ENCODE measurements around the gene COL23A1. TPM values are rescaled to one million over a fixed set of nuclear protein-coding genes. Genes with fewer than 3 reads are reported as not detected.

Gene COL23A1
- total and polyA plus RNA-seq, 3 experiments from 2014 or later = 0.20 to 0.28 TPM; not detected in 1

DNA sequence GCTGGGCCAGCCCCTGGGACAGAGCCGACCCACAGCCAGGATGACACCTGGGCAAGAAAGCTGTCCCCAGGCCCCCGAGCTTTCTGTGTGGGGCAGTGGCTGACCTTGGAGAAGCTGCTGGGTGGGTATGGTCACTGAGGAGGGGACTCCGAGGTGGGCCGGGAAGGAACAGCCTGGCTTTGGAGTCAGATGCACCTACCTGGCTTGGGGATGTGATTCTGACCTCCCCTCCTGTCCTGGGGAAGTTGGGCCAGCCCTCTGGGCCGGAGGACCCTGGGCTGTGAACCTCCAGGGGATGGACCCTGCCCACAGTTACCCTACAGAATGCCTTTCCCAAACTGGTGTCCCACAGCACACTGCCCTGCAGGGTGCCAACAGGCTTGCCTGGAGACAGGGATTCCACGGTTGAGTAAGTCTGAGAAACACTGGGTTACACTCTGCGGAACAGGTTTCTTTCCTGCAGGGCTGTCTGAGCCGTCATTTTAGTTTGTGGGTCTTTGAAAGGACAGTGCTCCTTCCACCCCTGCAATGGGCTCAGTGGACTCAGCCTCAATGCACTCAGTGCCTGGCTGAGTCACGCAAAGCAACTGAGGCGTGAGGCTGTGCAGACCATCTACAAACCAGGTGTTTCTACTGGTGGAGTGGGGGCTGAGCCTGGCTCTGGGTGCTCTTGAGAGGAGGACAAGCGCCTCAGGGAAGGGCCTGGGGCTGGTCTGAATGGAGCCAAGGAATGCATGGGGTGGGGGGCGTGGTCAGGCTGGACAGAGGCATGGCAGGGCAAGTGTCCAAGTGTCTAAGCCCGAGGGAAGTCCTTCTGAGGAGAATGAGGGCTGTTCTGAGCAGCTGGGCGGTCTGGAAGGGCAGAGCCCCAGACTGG lies 316.3 kb downstream of the COL23A1 start:
- Mint-ChIP-seq H3K4me1 (no peaks in the 10 kb centered on the region), H3K27me3 (peaks cover 3 to 5% of the 10 kb centered on the region in 2 donors), H3K9me3 (peaks cover 0 to 3% (median 0%) of the 10 kb centered on the region in 5 donors), H3K4me3 (no peak overlapping the region), H3K27ac (peak overlapping the region in 1 of 8 donors; percentile 54), H3K36me3 (no peaks in the 10 kb centered on the region)
- ChIA-PET CTCF (interaction anchor here (0.8 to 1.1 kb wide), 2 partner anchors 10 kb away, joined by 3 read pairs; no protein-coding TSS in a partner anchor), POLR2A (no interaction called here)
- H3K9me3 ChIP-seq (ENCODE audit: low read length) = no peaks in the 10 kb centered on the region
- no peak overlapping the region for H3K4me3 ChIP-seq (ENCODE audit: low read length)
- no peak for DNase-seq
- H3K4me1 ChIP-seq (ENCODE audit: insufficient read depth, low read length) = no peaks in the 10 kb centered on the region
- H3K27ac ChIP-seq (ENCODE audit: low read depth, low read length) = no peak overlapping the region
- no peaks in the 10 kb centered on the region for H3K36me3 ChIP-seq (ENCODE audit: insufficient read depth, low read length)
- no peaks in the 10 kb centered on the region for H3K27me3 ChIP-seq (ENCODE audit: insufficient read depth, low read length, poor library complexity, severe bottlenecking)

DNA sequence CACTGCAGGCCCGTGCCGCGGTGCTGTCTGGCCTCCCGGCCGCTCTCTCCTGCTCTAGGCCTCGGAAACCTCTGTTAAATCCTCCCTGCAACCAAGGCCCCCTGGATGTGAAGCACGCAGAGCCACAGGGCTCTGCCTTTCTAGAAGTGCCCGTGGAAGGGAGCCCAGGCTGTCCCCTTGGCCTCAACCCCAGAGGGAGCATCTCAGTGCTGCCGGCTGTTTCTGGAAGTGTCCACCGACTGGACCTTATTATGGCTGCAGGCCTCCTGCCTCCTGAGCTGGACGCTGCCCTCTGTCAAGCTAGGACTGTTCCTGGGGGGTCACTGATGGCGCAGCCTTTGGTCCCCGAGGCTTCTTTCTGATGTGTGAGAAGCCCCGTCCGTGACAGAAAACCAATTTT lies 317.2 kb downstream of the COL23A1 start:
- Mint-ChIP-seq H3K27me3 (peaks cover 3 to 4% of the 10 kb centered on the region in 2 donors), H3K27ac (no peak overlapping the region), H3K4me1 (no peaks in the 10 kb centered on the region), H3K9me3 (peaks cover 0 to 3% (median 0%) of the 10 kb centered on the region in 5 donors), H3K36me3 (no peaks in the 10 kb centered on the region), H3K4me3 (no peak overlapping the region)
- Histone ChIP-seq H3K36me3 (ENCODE audit: insufficient read depth, low read length) (no peaks in the 10 kb centered on the region), H3K4me1 (ENCODE audit: insufficient read depth, low read length) (no peaks in the 10 kb centered on the region), H3K4me3 (ENCODE audit: low read length) (no peak overlapping the region), H3K9me3 (ENCODE audit: low read length) (no peaks in the 10 kb centered on the region), H3K27me3 (ENCODE audit: insufficient read depth, low read length, poor library complexity, severe bottlenecking) (no peaks in the 10 kb centered on the region), H3K27ac (ENCODE audit: low read depth, low read length) (no peak overlapping the region)
- DNase-seq = no peak
- POLR2A ChIA-PET = no interaction called here
- CTCF ChIA-PET = interaction anchor here (0.8 to 1.1 kb wide), 2 partner anchors 10 to 11 kb away, joined by 3 read pairs; no protein-coding TSS in a partner anchor

GRCh38 chr5:178272591-178272990 lies 317.6 kb downstream of the COL23A1 start:
- no peak overlapping the region for H3K27ac ChIP-seq (ENCODE audit: low read depth, low read length)
- Mint-ChIP-seq H3K9me3 (peaks cover 0 to 3% (median 0%) of the 10 kb centered on the region in 5 donors), H3K4me3 (no peak overlapping the region), H3K36me3 (no peaks in the 10 kb centered on the region), H3K4me1 (no peaks in the 10 kb centered on the region), H3K27ac (no peak overlapping the region), H3K27me3 (peaks cover 1 to 3% of the 10 kb centered on the region in 2 donors)
- CTCF ChIA-PET = interaction anchor here (1.1 kb wide), 1 partner anchor 11 kb away, joined by 3 read pairs; no protein-coding TSS in a partner anchor
- no peaks in the 10 kb centered on the region for H3K9me3 ChIP-seq (ENCODE audit: low read length)
- no peak for DNase-seq
- no peaks in the 10 kb centered on the region for H3K27me3 ChIP-seq (ENCODE audit: insufficient read depth, low read length, poor library complexity, severe bottlenecking)
- POLR2A ChIA-PET = no interaction called here
- H3K4me1 ChIP-seq (ENCODE audit: insufficient read depth, low read length) = no peaks in the 10 kb centered on the region
- no peaks in the 10 kb centered on the region for H3K36me3 ChIP-seq (ENCODE audit: insufficient read depth, low read length)
- H3K4me3 ChIP-seq (ENCODE audit: low read length) = no peak overlapping the region

DNA sequence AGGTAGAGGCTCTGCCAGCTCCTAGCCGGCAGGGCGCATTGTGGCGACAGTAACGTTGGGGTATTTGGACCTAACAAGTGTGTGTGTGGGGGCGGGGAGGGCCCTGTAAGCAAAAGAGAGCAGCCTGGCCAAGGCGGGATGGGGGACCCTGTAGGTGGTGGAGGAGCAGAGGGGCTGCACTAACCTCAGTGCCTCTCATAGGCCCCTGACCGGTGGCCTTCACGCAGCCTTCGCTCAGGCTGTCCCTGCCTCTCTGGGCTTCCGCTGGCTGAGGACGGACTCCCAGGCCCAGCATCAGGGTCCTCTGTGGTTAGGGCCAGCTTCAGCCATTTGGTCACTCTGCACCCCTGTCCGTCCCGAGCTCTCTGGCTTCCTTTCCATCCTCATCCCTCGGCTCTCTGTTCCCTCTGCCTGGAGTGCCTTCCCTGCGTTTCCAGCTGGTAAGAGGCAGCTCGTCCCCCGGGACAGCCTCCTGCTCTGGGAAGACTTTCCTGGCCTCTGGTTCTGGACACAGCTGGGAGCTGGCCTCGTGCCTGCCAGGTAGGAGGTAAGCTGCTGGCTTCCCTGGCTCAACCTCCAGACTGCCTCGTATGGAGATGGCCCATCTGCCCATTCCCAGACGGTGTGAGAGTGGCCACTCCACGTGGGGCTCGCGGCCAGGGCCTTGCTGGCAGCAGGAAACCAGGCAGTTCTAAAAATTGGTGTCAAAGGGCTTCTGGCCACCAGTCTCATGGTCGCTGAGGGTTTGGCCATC lies 318.3 kb downstream of the COL23A1 start:
- Mint-ChIP-seq H3K4me3 (no peak overlapping the region), H3K4me1 (no peaks in the 10 kb centered on the region), H3K9me3 (peaks cover 0 to 3% (median 0%) of the 10 kb centered on the region in 5 donors), H3K36me3 (no peaks in the 10 kb centered on the region), H3K27ac (no peak overlapping the region), H3K27me3 (peaks cover 0 to 3% of the 10 kb centered on the region in 2 donors)
- Histone ChIP-seq H3K4me1 (ENCODE audit: insufficient read depth, low read length) (no peaks in the 10 kb centered on the region), H3K36me3 (ENCODE audit: insufficient read depth, low read length) (no peaks in the 10 kb centered on the region), H3K4me3 (ENCODE audit: low read length) (no peak overlapping the region), H3K27ac (ENCODE audit: low read depth, low read length) (no peak overlapping the region), H3K27me3 (ENCODE audit: insufficient read depth, low read length, poor library complexity, severe bottlenecking) (no peaks in the 10 kb centered on the region), H3K9me3 (ENCODE audit: low read length) (no peaks in the 10 kb centered on the region)
- ChIA-PET POLR2A (no interaction called here), CTCF (no interaction called here)
- no peak for DNase-seq

DNA sequence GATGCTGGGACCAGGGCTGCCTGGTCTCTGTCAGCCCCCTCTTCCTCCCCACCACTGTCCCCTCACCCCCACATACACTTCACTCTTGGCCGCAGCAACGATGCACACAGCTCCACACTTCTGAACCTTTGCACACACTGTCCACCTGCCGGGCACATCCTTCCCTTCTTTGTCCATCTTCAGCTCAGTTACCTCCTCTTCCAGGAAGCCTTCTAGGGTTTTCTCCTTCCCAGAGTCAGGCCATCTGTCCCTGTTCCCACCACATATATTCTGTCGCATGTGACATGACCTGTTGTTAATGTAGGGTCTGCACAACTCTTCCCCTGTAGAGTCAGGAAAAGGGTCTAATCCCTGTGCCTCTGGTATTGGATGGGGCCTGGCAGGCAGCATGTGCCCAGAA lies 319.0 kb downstream of the COL23A1 start:
- Histone ChIP-seq H3K4me1 (ENCODE audit: insufficient read depth, low read length) (no peaks in the 10 kb centered on the region), H3K27ac (ENCODE audit: low read depth, low read length) (no peak overlapping the region), H3K4me3 (ENCODE audit: low read length) (no peak overlapping the region), H3K9me3 (ENCODE audit: low read length) (no peaks in the 10 kb centered on the region), H3K27me3 (ENCODE audit: insufficient read depth, low read length, poor library complexity, severe bottlenecking) (no peaks in the 10 kb centered on the region), H3K36me3 (ENCODE audit: insufficient read depth, low read length) (no peaks in the 10 kb centered on the region)
- peaks cover 0 to 3% (median 0%) of the 10 kb centered on the region in 5 donors for H3K9me3 Mint-ChIP-seq
- H3K36me3 Mint-ChIP-seq = no peaks in the 10 kb centered on the region
- no peak overlapping the region for H3K27ac Mint-ChIP-seq
- CTCF ChIA-PET = interaction anchor here (1.2 kb wide), 1 partner anchor 9 kb away, joined by 7 read pairs; no protein-coding TSS in a partner anchor
- DNase-seq = no peak
- H3K27me3 Mint-ChIP-seq = peaks cover 0 to 3% of the 10 kb centered on the region in 2 donors
- H3K4me3 Mint-ChIP-seq = no peak overlapping the region
- no peaks in the 10 kb centered on the region for H3K4me1 Mint-ChIP-seq
- POLR2A ChIA-PET = no interaction called here

DNA sequence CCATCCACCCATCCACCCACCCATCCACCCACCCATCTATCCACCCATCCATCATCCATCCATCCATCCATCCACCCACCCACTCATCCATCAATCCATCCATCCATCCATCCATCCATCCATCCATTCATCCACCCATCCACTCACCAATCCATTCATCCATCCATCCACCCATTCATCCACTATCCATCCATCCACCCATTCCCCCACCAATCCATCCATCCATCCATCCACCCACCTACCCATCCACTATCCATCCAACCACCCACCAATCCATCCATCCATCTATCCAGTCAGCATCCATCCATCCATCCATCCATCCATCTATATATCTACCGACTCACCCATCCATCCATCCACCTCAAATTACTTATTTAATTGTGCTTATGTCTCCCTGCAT lies 320.7 kb downstream of the COL23A1 start:
- Mint-ChIP-seq H3K4me3 (no peak overlapping the region), H3K27ac (no peak overlapping the region), H3K4me1 (no peaks in the 10 kb centered on the region), H3K27me3 (no peaks in the 10 kb centered on the region), H3K36me3 (no peaks in the 10 kb centered on the region), H3K9me3 (no peaks in the 10 kb centered on the region)
- H3K4me3 ChIP-seq (ENCODE audit: low read length) = no peak overlapping the region
- no peaks in the 10 kb centered on the region for H3K4me1 ChIP-seq (ENCODE audit: insufficient read depth, low read length)
- DNase-seq = no peak
- no peaks in the 10 kb centered on the region for H3K9me3 ChIP-seq (ENCODE audit: low read length)
- no peaks in the 10 kb centered on the region for H3K27me3 ChIP-seq (ENCODE audit: insufficient read depth, low read length, poor library complexity, severe bottlenecking)
- H3K27ac ChIP-seq (ENCODE audit: low read depth, low read length) = no peak overlapping the region
- CTCF ChIA-PET = no interaction called here
- POLR2A ChIA-PET = no interaction called here
- no peaks in the 10 kb centered on the region for H3K36me3 ChIP-seq (ENCODE audit: insufficient read depth, low read length)

GRCh38 chr5:178267876-178268275 lies 322.3 kb downstream of the COL23A1 start:
- no peaks in the 10 kb centered on the region for H3K36me3 Mint-ChIP-seq
- no peak overlapping the region for H3K4me3 ChIP-seq (ENCODE audit: low read length)
- POLR2A ChIA-PET = no interaction called here
- H3K4me1 ChIP-seq (ENCODE audit: insufficient read depth, low read length) = no peaks in the 10 kb centered on the region
- CTCF ChIA-PET = no interaction called here
- no peaks in the 10 kb centered on the region for H3K27me3 Mint-ChIP-seq
- peak overlapping the region in 1 of 8 donors; percentile 71 for H3K27ac Mint-ChIP-seq
- no peaks in the 10 kb centered on the region for H3K9me3 ChIP-seq (ENCODE audit: low read length)
- no peak overlapping the region for H3K4me3 Mint-ChIP-seq
- H3K27me3 ChIP-seq (ENCODE audit: insufficient read depth, low read length, poor library complexity, severe bottlenecking) = no peaks in the 10 kb centered on the region
- no peaks in the 10 kb centered on the region for H3K4me1 Mint-ChIP-seq
- no peak for DNase-seq
- no peaks in the 10 kb centered on the region for H3K36me3 ChIP-seq (ENCODE audit: insufficient read depth, low read length)
- H3K9me3 Mint-ChIP-seq = no peaks in the 10 kb centered on the region
- H3K27ac ChIP-seq (ENCODE audit: low read depth, low read length) = no peak overlapping the region

DNA sequence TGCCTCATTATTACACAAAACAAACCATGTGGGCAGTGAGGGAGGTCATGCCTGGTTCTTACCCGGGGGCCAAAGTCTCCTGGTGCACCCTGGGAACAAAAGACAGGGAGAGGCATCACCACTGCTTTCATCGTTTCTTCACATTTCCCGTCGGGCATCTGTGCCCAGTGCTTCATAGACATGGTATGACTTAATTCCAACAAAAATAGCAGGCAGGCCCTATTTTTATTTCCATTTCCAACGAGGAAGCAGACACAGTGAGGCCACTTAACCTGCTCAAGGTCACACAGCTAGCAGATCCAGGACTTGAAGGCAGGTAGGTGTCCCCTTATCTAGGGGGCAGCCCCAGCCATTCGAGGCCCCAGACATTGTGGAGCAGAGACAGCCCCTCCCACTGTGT lies 322.9 kb downstream of the COL23A1 start:
- no peak for DNase-seq

More for the DNA sequence above, 322.9 kb downstream of the COL23A1 start:
- Mint-ChIP-seq H3K27ac (no peak overlapping the region), H3K9me3 (no peaks in the 10 kb centered on the region), H3K36me3 (no peaks in the 10 kb centered on the region), H3K4me3 (no peak overlapping the region), H3K4me1 (no peaks in the 10 kb centered on the region), H3K27me3 (peaks cover 0 to 2% of the 10 kb centered on the region in 2 donors)
- ChIA-PET POLR2A (no interaction called here), CTCF (interaction anchor here (0.7 kb wide), 1 partner anchor 13 kb away, joined by 3 read pairs; no protein-coding TSS in a partner anchor)
- Histone ChIP-seq H3K27me3 (ENCODE audit: insufficient read depth, low read length, poor library complexity, severe bottlenecking) (no peaks in the 10 kb centered on the region), H3K4me3 (ENCODE audit: low read length) (no peak overlapping the region), H3K36me3 (ENCODE audit: insufficient read depth, low read length) (no peaks in the 10 kb centered on the region), H3K27ac (ENCODE audit: low read depth, low read length) (no peak overlapping the region), H3K4me1 (ENCODE audit: insufficient read depth, low read length) (no peaks in the 10 kb centered on the region), H3K9me3 (ENCODE audit: low read length) (no peaks in the 10 kb centered on the region)
